ENCODE results near the gene STAC2. TPM values are rescaled to one million over a fixed set of nuclear protein-coding genes. Genes with fewer than 3 reads are reported as not detected.

STAC2 gene
- polyA plus RNA-seq, 2 of the 4 experiments (the other 2 are of a cell fraction) = 0.03 to 0.26 TPM

DNA sequence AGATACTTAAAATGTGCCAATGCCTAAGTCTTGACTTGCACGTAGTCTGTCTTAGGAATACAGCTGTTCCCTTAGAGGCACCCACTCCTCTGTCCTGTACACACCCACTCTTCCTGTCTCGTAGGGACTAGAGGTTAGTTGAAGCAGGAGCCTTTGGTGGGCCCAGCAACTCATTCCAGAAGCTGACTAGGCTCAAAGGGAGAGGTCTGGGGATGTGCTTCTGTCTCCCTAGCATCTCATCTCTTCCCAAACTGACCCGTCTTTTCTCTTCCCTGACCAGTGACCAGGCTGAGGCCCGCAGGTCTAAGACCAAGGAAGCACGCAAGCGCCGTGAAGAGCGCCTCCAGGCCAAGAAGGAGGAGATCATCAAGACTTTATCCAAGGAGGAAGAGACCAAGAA lies 21.5 kb downstream of the STAC2 start:
- H3K4me3 ChIP-seq = no peak overlapping the region
- POLR2A ChIA-PET = interaction anchor here (0.6 to 1.2 kb wide), 2 partner anchors 8 to 32 kb away, joined by 3 to 7 read pairs; no protein-coding TSS in a partner anchor
- TF ChIP-seq REST (IDR thresholded peaks at IDR 0.05) = no peak
- TF ChIP-seq NPAS2 (CRISPR knock-in tag; IDR thresholded peaks at IDR 0.05; ENCODE audit: borderline replicate concordance) = no peak
- no peak for TF ChIP-seq KDM1A (IDR thresholded peaks at IDR 0.05; ENCODE audit: low read depth)
- TF ChIP-seq HEYL (CRISPR knock-in tag; IDR thresholded peaks at IDR 0.05) = no peak
- no peak for TF ChIP-seq FOXS1 (CRISPR knock-in tag; IDR thresholded peaks at IDR 0.05)
- TF ChIP-seq SREBF2 (IDR thresholded peaks at IDR 0.05) = no peak
- TF ChIP-seq CBX2 (IDR thresholded peaks at IDR 0.05; ENCODE audit: borderline replicate concordance, low read depth) = no peak
- TF ChIP-seq USF2 (IDR thresholded peaks at IDR 0.05) = no peak
- no peak for TF ChIP-seq ZSCAN20 (CRISPR knock-in tag; IDR thresholded peaks at IDR 0.05)
- TF ChIP-seq, protein P1, sequence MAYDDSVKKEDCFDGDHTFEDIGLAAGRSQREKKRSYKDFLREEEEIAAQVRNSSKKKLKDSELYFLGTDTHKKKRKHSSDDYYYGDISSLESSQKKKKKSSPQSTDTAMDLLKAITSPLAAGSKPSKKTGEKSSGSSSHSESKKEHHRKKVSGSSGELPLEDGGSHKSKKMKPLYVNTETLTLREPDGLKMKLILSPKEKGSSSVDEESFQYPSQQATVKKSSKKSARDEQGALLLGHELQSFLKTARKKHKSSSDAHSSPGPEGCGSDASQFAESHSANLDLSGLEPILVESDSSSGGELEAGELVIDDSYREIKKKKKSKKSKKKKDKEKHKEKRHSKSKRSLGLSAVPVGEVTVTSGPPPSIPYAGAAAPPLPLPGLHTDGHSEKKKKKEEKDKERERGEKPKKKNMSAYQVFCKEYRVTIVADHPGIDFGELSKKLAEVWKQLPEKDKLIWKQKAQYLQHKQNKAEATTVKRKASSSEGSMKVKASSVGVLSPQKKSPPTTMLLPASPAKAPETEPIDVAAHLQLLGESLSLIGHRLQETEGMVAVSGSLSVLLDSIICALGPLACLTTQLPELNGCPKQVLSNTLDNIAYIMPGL (CRISPR knock-in tag; IDR thresholded peaks at IDR 0.05; ENCODE audit: borderline replicate concordance) = no peak
- TF ChIP-seq EHF (CRISPR knock-in tag; IDR thresholded peaks at IDR 0.05) = no peak
- TF ChIP-seq, protein P2, sequence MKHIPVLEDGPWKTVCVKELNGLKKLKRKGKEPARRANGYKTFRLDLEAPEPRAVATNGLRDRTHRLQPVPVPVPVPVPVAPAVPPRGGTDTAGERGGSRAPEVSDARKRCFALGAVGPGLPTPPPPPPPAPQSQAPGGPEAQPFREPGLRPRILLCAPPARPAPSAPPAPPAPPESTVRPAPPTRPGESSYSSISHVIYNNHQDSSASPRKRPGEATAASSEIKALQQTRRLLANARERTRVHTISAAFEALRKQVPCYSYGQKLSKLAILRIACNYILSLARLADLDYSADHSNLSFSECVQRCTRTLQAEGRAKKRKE (CRISPR knock-in tag; IDR thresholded peaks at IDR 0.05; ENCODE audit: low read depth) = no peak
- no peak for TF ChIP-seq HOXB5 (CRISPR knock-in tag; IDR thresholded peaks at IDR 0.05)
- TF ChIP-seq, protein P3, sequence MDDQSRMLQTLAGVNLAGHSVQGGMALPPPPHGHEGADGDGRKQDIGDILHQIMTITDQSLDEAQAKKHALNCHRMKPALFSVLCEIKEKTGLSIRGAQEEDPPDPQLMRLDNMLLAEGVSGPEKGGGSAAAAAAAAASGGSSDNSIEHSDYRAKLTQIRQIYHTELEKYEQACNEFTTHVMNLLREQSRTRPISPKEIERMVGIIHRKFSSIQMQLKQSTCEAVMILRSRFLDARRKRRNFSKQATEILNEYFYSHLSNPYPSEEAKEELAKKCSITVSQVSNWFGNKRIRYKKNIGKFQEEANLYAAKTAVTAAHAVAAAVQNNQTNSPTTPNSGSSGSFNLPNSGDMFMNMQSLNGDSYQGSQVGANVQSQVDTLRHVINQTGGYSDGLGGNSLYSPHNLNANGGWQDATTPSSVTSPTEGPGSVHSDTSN (IDR thresholded peaks at IDR 0.05) = no peak
- TF ChIP-seq ELK1 (IDR thresholded peaks at IDR 0.05; ENCODE audit: low read depth, low read length) = no peak
- FAIRE-seq (no peak), ATAC-seq (no peak), DNase-seq (ENCODE audit: low read depth in 1 of 2, low spot score in 1 of 2) (no peak)
- H3K9me3 ChIP-seq = no peaks in the 10 kb centered on the region
- WGBS (ENCODE audit: missing lambda C conversion rate) = 91% methylated on average over 8 of the region's 8 CpGs
- H3K27ac ChIP-seq = no peak overlapping the region
- H3K4me2 ChIP-seq = no peak overlapping the region
- CTCF ChIA-PET = interaction anchor here (0.9 to 31.5 kb wide), 4 partner anchors 15 to 149 kb away, joined by 3 to 1140 read pairs (median 54); no protein-coding TSS in a partner anchor
- peaks cover 25% of the 10 kb centered on the region for H3K4me1 ChIP-seq

Data from A549 (cell line).